ENCODE results near the gene MRPL20.

DNA sequence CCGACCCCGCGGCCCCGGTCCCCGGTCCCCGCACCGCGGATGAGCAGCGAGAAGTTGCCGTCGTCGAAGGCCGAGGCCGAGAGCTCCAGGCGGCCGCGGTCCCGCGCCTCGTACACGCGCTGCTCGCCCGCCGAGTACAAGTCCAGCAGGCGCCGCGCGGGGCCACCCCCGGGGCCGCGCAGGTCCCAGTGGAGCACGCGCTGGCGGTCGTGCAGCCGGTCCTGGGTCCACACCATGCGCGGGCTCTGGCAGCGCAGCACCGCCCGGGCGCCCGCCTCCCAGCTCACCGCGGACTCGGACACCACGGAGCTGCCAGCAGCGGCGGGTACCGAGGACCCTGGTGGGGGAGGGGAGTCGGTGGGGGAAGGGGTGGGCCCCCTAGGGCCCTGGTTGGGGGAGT is 51.7 kb downstream of the MRPL20 start:
- TF ChIP-seq, protein P1, sequence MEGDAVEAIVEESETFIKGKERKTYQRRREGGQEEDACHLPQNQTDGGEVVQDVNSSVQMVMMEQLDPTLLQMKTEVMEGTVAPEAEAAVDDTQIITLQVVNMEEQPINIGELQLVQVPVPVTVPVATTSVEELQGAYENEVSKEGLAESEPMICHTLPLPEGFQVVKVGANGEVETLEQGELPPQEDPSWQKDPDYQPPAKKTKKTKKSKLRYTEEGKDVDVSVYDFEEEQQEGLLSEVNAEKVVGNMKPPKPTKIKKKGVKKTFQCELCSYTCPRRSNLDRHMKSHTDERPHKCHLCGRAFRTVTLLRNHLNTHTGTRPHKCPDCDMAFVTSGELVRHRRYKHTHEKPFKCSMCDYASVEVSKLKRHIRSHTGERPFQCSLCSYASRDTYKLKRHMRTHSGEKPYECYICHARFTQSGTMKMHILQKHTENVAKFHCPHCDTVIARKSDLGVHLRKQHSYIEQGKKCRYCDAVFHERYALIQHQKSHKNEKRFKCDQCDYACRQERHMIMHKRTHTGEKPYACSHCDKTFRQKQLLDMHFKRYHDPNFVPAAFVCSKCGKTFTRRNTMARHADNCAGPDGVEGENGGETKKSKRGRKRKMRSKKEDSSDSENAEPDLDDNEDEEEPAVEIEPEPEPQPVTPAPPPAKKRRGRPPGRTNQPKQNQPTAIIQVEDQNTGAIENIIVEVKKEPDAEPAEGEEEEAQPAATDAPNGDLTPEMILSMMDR (IDR thresholded peaks at IDR 0.05), result no peak
- TF ChIP-seq POLR2A (IDR thresholded peaks at IDR 0.05), result no peak
